ENCODE results near the gene ARFGEF3.

The ARFGEF3 gene

GRCh38 chr6:138297761-138298298 is 136.1 kb downstream of the ARFGEF3 start:
- Mint-ChIP-seq H3K4me3 (no peak overlapping the region), H3K9me3 (no peaks in the 10 kb centered on the region), H3K4me1 (peaks cover 11% of the 10 kb centered on the region), H3K27ac (peak overlapping the region; percentile 4), H3K27me3 (peaks cover 16% of the 10 kb centered on the region), H3K36me3 (ENCODE audit: low read depth) (no peaks in the 10 kb centered on the region)
- no peak for DNase-seq
- peak; percentile 92 for ATAC-seq

- no peak overlapping the region for H3K27ac Mint-ChIP-seq
- DNase-seq, result no peak
- peaks cover 16% of the 10 kb centered on the region for H3K27me3 Mint-ChIP-seq
- no peak overlapping the region for H3K4me3 Mint-ChIP-seq
- peaks cover 11% of the 10 kb centered on the region for H3K4me1 Mint-ChIP-seq
- H3K9me3 Mint-ChIP-seq, result no peaks in the 10 kb centered on the region
- no peaks in the 10 kb centered on the region for H3K36me3 Mint-ChIP-seq (ENCODE audit: low read depth)
- ATAC-seq, result no peak
These were observed 138.7 kb downstream of the ARFGEF3 start for GRCh38 chr6:138300469-138300868.

GRCh38 chr6:138302554-138302953 is 140.8 kb downstream of the ARFGEF3 start:
- no peak for DNase-seq
- no peaks in the 10 kb centered on the region for H3K36me3 Mint-ChIP-seq (ENCODE audit: low read depth)
- H3K4me1 Mint-ChIP-seq, result peaks cover 9% of the 10 kb centered on the region
- no peak overlapping the region for H3K4me3 Mint-ChIP-seq
- peaks cover 13% of the 10 kb centered on the region for H3K27me3 Mint-ChIP-seq
- no peak for ATAC-seq
- no peaks in the 10 kb centered on the region for H3K9me3 Mint-ChIP-seq
- no peak overlapping the region for H3K27ac Mint-ChIP-seq

- no peaks in the 10 kb centered on the region for H3K27me3 Mint-ChIP-seq
- ATAC-seq (no peak), DNase-seq (no peak)
- H3K4me1 Mint-ChIP-seq, result no peaks in the 10 kb centered on the region
- H3K36me3 Mint-ChIP-seq (ENCODE audit: low read depth), result no peaks in the 10 kb centered on the region
- H3K27ac Mint-ChIP-seq, result no peak overlapping the region
- H3K9me3 Mint-ChIP-seq, result no peaks in the 10 kb centered on the region
- no peak overlapping the region for H3K4me3 Mint-ChIP-seq
These were observed 145.6 kb downstream of the ARFGEF3 start for GRCh38 chr6:138307352-138307751.

- DNase-seq, result no peak
- no peak for ATAC-seq
- no peaks in the 10 kb centered on the region for H3K4me1 Mint-ChIP-seq
- H3K4me3 Mint-ChIP-seq, result no peak overlapping the region
- H3K27ac Mint-ChIP-seq, result no peak overlapping the region
- H3K27me3 Mint-ChIP-seq, result no peaks in the 10 kb centered on the region
- no peaks in the 10 kb centered on the region for H3K9me3 Mint-ChIP-seq
- H3K36me3 Mint-ChIP-seq (ENCODE audit: low read depth), result no peaks in the 10 kb centered on the region
These were observed 146.3 kb downstream of the ARFGEF3 start for GRCh38 chr6:138307816-138308730.

GRCh38 chr6:138308731-138309110 is 147.0 kb downstream of the ARFGEF3 start:
- no peak overlapping the region for H3K4me3 Mint-ChIP-seq
- H3K4me1 Mint-ChIP-seq, result no peaks in the 10 kb centered on the region
- no peaks in the 10 kb centered on the region for H3K9me3 Mint-ChIP-seq
- no peak overlapping the region for H3K27ac Mint-ChIP-seq
- ATAC-seq (no peak), DNase-seq (no peak)
- H3K27me3 Mint-ChIP-seq, result no peaks in the 10 kb centered on the region
- no peaks in the 10 kb centered on the region for H3K36me3 Mint-ChIP-seq (ENCODE audit: low read depth)

GRCh38 chr6:138309695-138310094 is 148.0 kb downstream of the ARFGEF3 start:
- no peak for ATAC-seq
- no peak overlapping the region for H3K4me3 Mint-ChIP-seq
- H3K4me1 Mint-ChIP-seq, result no peaks in the 10 kb centered on the region
- no peaks in the 10 kb centered on the region for H3K9me3 Mint-ChIP-seq
- DNase-seq, result no peak
- no peak overlapping the region for H3K27ac Mint-ChIP-seq
- H3K36me3 Mint-ChIP-seq (ENCODE audit: low read depth), result no peaks in the 10 kb centered on the region
- H3K27me3 Mint-ChIP-seq, result no peaks in the 10 kb centered on the region

- ATAC-seq (no peak), DNase-seq (no peak)
- no peaks in the 10 kb centered on the region for H3K27me3 Mint-ChIP-seq
- no peaks in the 10 kb centered on the region for H3K9me3 Mint-ChIP-seq
- no peak overlapping the region for H3K4me3 Mint-ChIP-seq
- H3K36me3 Mint-ChIP-seq (ENCODE audit: low read depth), result no peaks in the 10 kb centered on the region
- no peak overlapping the region for H3K27ac Mint-ChIP-seq
- no peaks in the 10 kb centered on the region for H3K4me1 Mint-ChIP-seq
These were observed 148.6 kb downstream of the ARFGEF3 start for GRCh38 chr6:138310294-138310693.

- DNase-seq, result no peak
- H3K27me3 Mint-ChIP-seq, result no peaks in the 10 kb centered on the region
- ATAC-seq, result no peak
- H3K9me3 Mint-ChIP-seq, result no peaks in the 10 kb centered on the region
- H3K36me3 Mint-ChIP-seq (ENCODE audit: low read depth), result no peaks in the 10 kb centered on the region
- no peaks in the 10 kb centered on the region for H3K4me1 Mint-ChIP-seq
- no peak overlapping the region for H3K27ac Mint-ChIP-seq
- no peak overlapping the region for H3K4me3 Mint-ChIP-seq
These were observed 149.1 kb downstream of the ARFGEF3 start for GRCh38 chr6:138310821-138311220.

- H3K36me3 Mint-ChIP-seq (ENCODE audit: low read depth), result no peaks in the 10 kb centered on the region
- DNase-seq, result no peak
- no peaks in the 10 kb centered on the region for H3K27me3 Mint-ChIP-seq
- no peaks in the 10 kb centered on the region for H3K9me3 Mint-ChIP-seq
- H3K27ac Mint-ChIP-seq, result no peak overlapping the region
- no peak for ATAC-seq
- H3K4me3 Mint-ChIP-seq, result no peak overlapping the region
- no peaks in the 10 kb centered on the region for H3K4me1 Mint-ChIP-seq
These were observed 149.5 kb downstream of the ARFGEF3 start for GRCh38 chr6:138311268-138311667.

GRCh38 chr6:138318741-138319375 is 157.1 kb downstream of the ARFGEF3 start:
- H3K27ac Mint-ChIP-seq, result no peak overlapping the region
- ATAC-seq (no peak), DNase-seq (no peak)
- H3K4me3 Mint-ChIP-seq, result no peak overlapping the region
- H3K27me3 Mint-ChIP-seq, result peaks cover 3% of the 10 kb centered on the region
- peaks cover 2% of the 10 kb centered on the region for H3K36me3 Mint-ChIP-seq (ENCODE audit: low read depth)
- peaks cover 10% of the 10 kb centered on the region for H3K9me3 Mint-ChIP-seq
- no peaks in the 10 kb centered on the region for H3K4me1 Mint-ChIP-seq

- no peak overlapping the region for H3K27ac Mint-ChIP-seq
These were observed 160.2 kb downstream of the ARFGEF3 start for GRCh38 chr6:138321934-138322333.

GRCh38 chr6:138323821-138324220 is 162.1 kb downstream of the ARFGEF3 start:
- ATAC-seq (no peak), DNase-seq (no peak)
- Mint-ChIP-seq H3K36me3 (ENCODE audit: low read depth) (peaks cover 2% of the 10 kb centered on the region), H3K27ac (no peak overlapping the region), H3K4me3 (no peak overlapping the region), H3K27me3 (peaks cover 5% of the 10 kb centered on the region), H3K4me1 (no peaks in the 10 kb centered on the region), H3K9me3 (peaks cover 10% of the 10 kb centered on the region)

More at GRCh38 chr6:138321934-138322333, 160.2 kb downstream of the ARFGEF3 start:
- Mint-ChIP-seq H3K9me3 (peaks cover 10% of the 10 kb centered on the region), H3K36me3 (ENCODE audit: low read depth) (peaks cover 2% of the 10 kb centered on the region), H3K4me3 (no peak overlapping the region), H3K27me3 (peaks cover 5% of the 10 kb centered on the region), H3K4me1 (no peaks in the 10 kb centered on the region)
- no peak for ATAC-seq
- no peak for DNase-seq

- no peak for DNase-seq
- no peaks in the 10 kb centered on the region for H3K4me1 Mint-ChIP-seq
These were observed 166.5 kb downstream of the ARFGEF3 start for GRCh38 chr6:138328210-138328609.

GRCh38 chr6:138330763-138331162 is 169.0 kb downstream of the ARFGEF3 start:
- DNase-seq (no peak), ATAC-seq (no peak)
- peaks cover 7% of the 10 kb centered on the region for H3K27me3 Mint-ChIP-seq
- no peak overlapping the region for H3K27ac Mint-ChIP-seq
- no peaks in the 10 kb centered on the region for H3K9me3 Mint-ChIP-seq
- H3K4me1 Mint-ChIP-seq, result no peaks in the 10 kb centered on the region
- no peaks in the 10 kb centered on the region for H3K36me3 Mint-ChIP-seq (ENCODE audit: low read depth)
- H3K4me3 Mint-ChIP-seq, result no peak overlapping the region

More at GRCh38 chr6:138328210-138328609, 166.5 kb downstream of the ARFGEF3 start:
- no peak for ATAC-seq
- H3K9me3 Mint-ChIP-seq, result no peaks in the 10 kb centered on the region
- no peak overlapping the region for H3K27ac Mint-ChIP-seq
- H3K4me3 Mint-ChIP-seq, result no peak overlapping the region
- no peaks in the 10 kb centered on the region for H3K36me3 Mint-ChIP-seq (ENCODE audit: low read depth)
- peaks cover 4% of the 10 kb centered on the region for H3K27me3 Mint-ChIP-seq
